NCI-H774 (cell line): ENCODE measurements around the gene OAF.

Experiments
- DNase-seq: peaks from one replicate; lab custom pipeline; 2025; lab: John Stamatoyannopoulos, UW

OAF gene

GRCh38 chr11:120184371-120184945, 26.4 kb upstream of the OAF start:
- no peak for DNase-seq

GRCh38 chr11:120184946-120185705, 25.7 kb upstream of the OAF start:
- DNase-seq, result no peak

GRCh38 chr11:120185706-120186455, 25.0 kb upstream of the OAF start:
- DNase-seq, result no peak

- no peak for DNase-seq
These were observed 24.4 kb upstream of the OAF start for GRCh38 chr11:120186456-120186773.

GRCh38 chr11:120186774-120187591, 23.8 kb upstream of the OAF start:
- DNase-seq, result no peak

GRCh38 chr11:120188371-120188770, 22.5 kb upstream of the OAF start:
- DNase-seq, result no peak

GRCh38 chr11:120188811-120189455, 21.9 kb upstream of the OAF start:
- no peak for DNase-seq

- DNase-seq, result no peak
These were observed 19.8 kb upstream of the OAF start for GRCh38 chr11:120191058-120191457.

GRCh38 chr11:120192831-120193625, 17.8 kb upstream of the OAF start:
- DNase-seq, result no peak

- no peak for DNase-seq
These were observed 16.7 kb upstream of the OAF start for GRCh38 chr11:120194166-120194565.

GRCh38 chr11:120195601-120196320, 15.1 kb upstream of the OAF start:
- DNase-seq, result no peak

GRCh38 chr11:120196826-120197225, 14.0 kb upstream of the OAF start:
- DNase-seq, result no peak

- no peak for DNase-seq
These were observed 13.5 kb upstream of the OAF start for GRCh38 chr11:120197251-120197891.

- no peak for DNase-seq
These were observed 12.9 kb upstream of the OAF start for GRCh38 chr11:120197977-120198376.

GRCh38 chr11:120198403-120198786, 12.4 kb upstream of the OAF start:
- no peak for DNase-seq

GRCh38 chr11:120198787-120199469, 11.9 kb upstream of the OAF start:
- no peak for DNase-seq

GRCh38 chr11:120199613-120200012, 11.2 kb upstream of the OAF start:
- DNase-seq, result no peak

- DNase-seq, result no peak
These were observed 10.2 kb upstream of the OAF start for GRCh38 chr11:120200677-120201076.

- no peak for DNase-seq
These were observed 9.2 kb upstream of the OAF start for GRCh38 chr11:120201653-120202052.
